Fibroblast of the aortic adventitia (primary cell): Measurements from ENCODE around the gene TRAF3IP1. TPM values are rescaled to one million over a fixed set of nuclear protein-coding genes. Genes with fewer than 3 reads are reported as not detected.

Source experiments
- DNase-seq: peaks from one replicate; pipeline ENCODE4 v3.0.0-alpha.2; 2010; ENCODE audit warnings: low read depth
- H3K4me3 ChIP-seq: 2 replicates; pipeline ENCODE4 v1.5.1; 2011; ENCODE audit warnings: low read depth, mild to moderate bottlenecking, control low read depth, low read length, moderate library complexity
- CTCF ChIP-seq: IDR thresholded peaks from 2 replicates; pipeline ENCODE4 v1.5.1; 2011; ENCODE audit warnings: mild to moderate bottlenecking, low read length, control low read depth, inconsistent platforms; ENCODE audit not compliant: insufficient read depth
- total RNA-seq: library from RNA; depleted of rRNA; stranded (reverse); fragments of >200 nt; gene quantifications from 2 replicates; pipeline ENCODE4 v1.2.3, GENCODE V29; 2012; ENCODE audit warnings: low replicate concordance

Gene TRAF3IP1
- total RNA-seq, 1 donor, result 8.4 TPM

- no peak for DNase-seq
- H3K4me3 ChIP-seq, result no peak overlapping the region
- no peak for TF ChIP-seq CTCF
Measured at GRCh38 chr2:238284802-238285515, 35.4 kb upstream of the TRAF3IP1 start.

GRCh38 chr2:238285653-238286082, 34.6 kb upstream of the TRAF3IP1 start:
- no peak for TF ChIP-seq CTCF
- peak; percentile 94 for DNase-seq
- no peak overlapping the region for H3K4me3 ChIP-seq

GRCh38 chr2:238286095-238286494, 34.2 kb upstream of the TRAF3IP1 start:
- no peak for DNase-seq
- no peak for TF ChIP-seq CTCF
- H3K4me3 ChIP-seq, result no peak overlapping the region

GRCh38 chr2:238286551-238286950, 33.8 kb upstream of the TRAF3IP1 start:
- H3K4me3 ChIP-seq, result peak overlapping the region; percentile 86
- DNase-seq, result peak; percentile 83
- no peak for TF ChIP-seq CTCF

GRCh38 chr2:238286987-238287736, 33.2 kb upstream of the TRAF3IP1 start:
- no peak for TF ChIP-seq CTCF
- no peak for DNase-seq
- H3K4me3 ChIP-seq, result peak overlapping the region; percentile 86

GRCh38 chr2:238287737-238288649, 32.3 kb upstream of the TRAF3IP1 start, which contains the start of gene PER2:
Gene PER2 (minus strand): TSS chr2:238288610. CDS start chr2:238277936, 10,674 bp downstream.
- H3K4me3 ChIP-seq, result peak within 1 kb of the TSS; percentile 86
- DNase-seq, result peak; percentile 77

More at GRCh38 chr2:238287737-238288649, 32.3 kb upstream of the TRAF3IP1 start, which contains the start of gene PER2:
- TF ChIP-seq CTCF, result peak; percentile 17
